Measurements from ENCODE around the gene METAP1D.

DNA sequence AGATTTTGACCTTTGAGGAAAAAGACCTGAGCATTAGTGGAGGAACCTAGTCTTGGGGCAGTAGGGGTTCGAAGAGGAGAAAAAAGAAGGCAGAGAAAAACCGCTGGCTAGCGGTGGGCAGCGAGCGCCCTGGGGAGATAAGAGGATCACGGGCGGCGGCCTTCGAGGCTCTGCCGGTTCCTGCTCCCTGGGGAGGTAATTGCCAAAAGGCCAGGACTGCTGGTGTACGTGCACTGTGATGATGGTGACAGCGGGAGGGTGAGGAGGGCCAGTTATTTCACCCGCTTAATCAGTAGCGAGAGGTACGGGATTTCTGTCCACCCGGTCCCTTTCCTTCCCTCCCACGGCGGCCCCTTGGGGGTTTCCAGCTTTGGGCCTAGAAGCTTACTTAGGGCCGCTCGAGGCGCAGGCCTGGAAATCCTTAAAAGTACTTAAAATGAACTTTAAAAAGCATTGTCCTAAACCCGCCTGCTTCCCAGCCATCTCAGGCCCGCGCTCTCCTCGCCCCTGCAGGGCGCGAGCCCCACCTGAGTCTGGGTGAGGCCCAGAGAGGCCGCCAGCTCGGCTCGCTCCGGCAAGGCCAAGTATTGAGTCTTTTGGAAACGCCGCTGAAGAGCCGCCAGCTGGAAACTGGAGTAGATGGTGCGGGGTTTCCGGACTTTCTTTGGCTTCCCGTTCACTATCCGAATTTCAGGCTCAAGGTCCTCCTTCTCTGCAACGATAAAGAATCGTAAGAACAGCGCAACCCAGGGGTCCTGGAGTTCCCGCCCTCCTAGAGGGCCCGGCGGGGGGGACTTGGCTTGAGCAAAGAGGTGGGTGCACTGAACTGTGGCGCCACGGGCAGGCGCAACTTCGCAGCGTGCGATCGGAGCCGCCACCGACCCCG is 101.4 kb downstream of the METAP1D start:
- TF ChIP-seq, protein P1, sequence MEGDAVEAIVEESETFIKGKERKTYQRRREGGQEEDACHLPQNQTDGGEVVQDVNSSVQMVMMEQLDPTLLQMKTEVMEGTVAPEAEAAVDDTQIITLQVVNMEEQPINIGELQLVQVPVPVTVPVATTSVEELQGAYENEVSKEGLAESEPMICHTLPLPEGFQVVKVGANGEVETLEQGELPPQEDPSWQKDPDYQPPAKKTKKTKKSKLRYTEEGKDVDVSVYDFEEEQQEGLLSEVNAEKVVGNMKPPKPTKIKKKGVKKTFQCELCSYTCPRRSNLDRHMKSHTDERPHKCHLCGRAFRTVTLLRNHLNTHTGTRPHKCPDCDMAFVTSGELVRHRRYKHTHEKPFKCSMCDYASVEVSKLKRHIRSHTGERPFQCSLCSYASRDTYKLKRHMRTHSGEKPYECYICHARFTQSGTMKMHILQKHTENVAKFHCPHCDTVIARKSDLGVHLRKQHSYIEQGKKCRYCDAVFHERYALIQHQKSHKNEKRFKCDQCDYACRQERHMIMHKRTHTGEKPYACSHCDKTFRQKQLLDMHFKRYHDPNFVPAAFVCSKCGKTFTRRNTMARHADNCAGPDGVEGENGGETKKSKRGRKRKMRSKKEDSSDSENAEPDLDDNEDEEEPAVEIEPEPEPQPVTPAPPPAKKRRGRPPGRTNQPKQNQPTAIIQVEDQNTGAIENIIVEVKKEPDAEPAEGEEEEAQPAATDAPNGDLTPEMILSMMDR (IDR thresholded peaks at IDR 0.05; ENCODE audit: insufficient read depth, low read length, poor library complexity, severe bottlenecking), result no peak
- TF ChIP-seq EZH2phosphoT487 (conservative IDR thresholded peaks at IDR 0.05; ENCODE audit: low read length), result no peak
